SK-N-SH (cell line): Measurements from ENCODE around the gene TPP1. TPM values are rescaled to one million over a fixed set of nuclear protein-coding genes. Genes with fewer than 3 reads are reported as not detected.

Experiments used
- CTCF ChIA-PET: fragments of 300-600, 350-600 bp; formaldehyde crosslinking; extraction: SDS; loops from one replicate; lab custom pipeline; 2021; lab: Yijun Ruan, JAX
- POLR2A ChIA-PET: fragments of 350-600 bp; sonication (Branson Sonifier 250); formaldehyde crosslinking; extraction: SDS; loops from one replicate; lab custom pipeline; 2020; ENCODE audit warnings: antibody characterized with exemption, inconsistent platforms; lab: Yijun Ruan, JAX
- DNase-seq: peaks from one replicate; pipeline ENCODE4 v3.0.0; 2012
- H2AFZ ChIP-seq: fragments of 200-600 bp; sonication (generic); 2 replicates; pipeline ENCODE4 v1.8.1; 2016; ENCODE audit warnings: antibody characterized with exemption, mild to moderate bottlenecking, low read depth
- H3F3A ChIP-seq: fragments of 200-600 bp; sonication (generic); replicated peaks from 2 replicates; pipeline ENCODE3; 2016; ENCODE audit warnings: antibody characterized with exemption, mild to moderate bottlenecking; ENCODE audit not compliant: insufficient read depth
- H3K27ac ChIP-seq, 2 experiments: fragments of 200-500 bp in 1 of 2; fragments of 200-600 bp in 1 of 2; sonication (Bioruptor generic) in 1 of 2; sonication (generic), shearing (Covaris generic) in 1 of 2; 2 replicates each; pipeline versions ENCODE4 v1.5.1 to v1.6.1; 2014 to 2016; ENCODE audit warnings: low read depth in 2 of 2, inconsistent platforms in 1 of 2, low read length in 1 of 2, mild to moderate bottlenecking in 1 of 2, mixed read lengths in 1 of 2
- H3K27me3 ChIP-seq: fragments of 200-600 bp; sonication (generic), shearing (Covaris generic); 2 replicates; pipeline ENCODE4 v1.6.1; 2016; ENCODE audit warnings: mixed run types; ENCODE audit not compliant: insufficient read depth
- H3K36me3 ChIP-seq, 2 experiments: fragments of 200-500 bp in 1 of 2; fragments of 200-600 bp in 1 of 2; sonication (Bioruptor generic) in 1 of 2; sonication (generic) in 1 of 2; replicated peaks in 1 of 2; 2 replicates each; pipeline versions ENCODE3 to v1.5.1; 2014 to 2016; ENCODE audit warnings: low read length in 1 of 2, mild to moderate bottlenecking in 1 of 2; ENCODE audit not compliant: insufficient read depth in 2 of 2, control insufficient read depth in 1 of 2
- H3K4me1 ChIP-seq, 2 experiments: fragments of 200-500 bp in 1 of 2; fragments of 200-600 bp in 1 of 2; sonication (Bioruptor generic) in 1 of 2; sonication (generic), shearing (Covaris generic) in 1 of 2; 2 replicates each; pipeline versions ENCODE4 v1.5.1 to v1.6.1; 2014 to 2016; ENCODE audit warnings: low read depth in 1 of 2, low read length in 1 of 2, mixed run types in 1 of 2; ENCODE audit not compliant: insufficient read depth in 2 of 2, control insufficient read depth in 1 of 2
- H3K4me2 ChIP-seq: fragments of 200-600 bp; sonication (generic), shearing (Covaris generic); 2 replicates; pipeline ENCODE4 v1.6.1; 2017; ENCODE audit warnings: mixed run types
- H3K4me3 ChIP-seq, 2 experiments: fragments of 200-500 bp in 1 of 2; fragments of 200-600 bp in 1 of 2; sonication (Bioruptor generic) in 1 of 2; sonication (generic), shearing (Covaris generic) in 1 of 2; 2 replicates each; pipeline versions ENCODE4 v1.5.1 to v1.8.1; 2014 to 2016; ENCODE audit warnings: low read depth in 2 of 2, inconsistent platforms in 1 of 2, low read length in 1 of 2, mild to moderate bottlenecking in 1 of 2, mixed read lengths in 1 of 2, moderate library complexity in 1 of 2
- H3K79me2 ChIP-seq: fragments of 200-600 bp; sonication (generic); 2 replicates; pipeline ENCODE4 v1.8.1; 2017; ENCODE audit warnings: mild to moderate bottlenecking; ENCODE audit not compliant: insufficient read depth
- H3K9ac ChIP-seq: fragments of 200-600 bp; sonication (generic); 2 replicates; pipeline ENCODE4 v1.6.1; 2017; ENCODE audit warnings: mixed run types
- H3K9me2 ChIP-seq: fragments of 200-600 bp; sonication (generic); 2 replicates; pipeline ENCODE4 v1.6.1; 2017; ENCODE audit warnings: mixed run types
- H3K9me3 ChIP-seq: fragments of 200-600 bp; sonication (generic); 2 replicates; pipeline ENCODE4 v1.6.1; 2017; ENCODE audit warnings: mixed run types, mild to moderate bottlenecking, moderate library complexity
- H4K20me1 ChIP-seq: fragments of 200-600 bp; sonication (generic); 2 replicates; pipeline ENCODE4 v1.6.1; 2017; ENCODE audit warnings: mild to moderate bottlenecking, mixed run types; ENCODE audit not compliant: insufficient read depth
- CHD2 ChIP-seq: fragments of 150-350 bp; IDR thresholded peaks from 2 replicates; pipeline ENCODE4 v1.6.1; 2018; ENCODE audit warnings: low read length; ENCODE audit not compliant: partially characterized antibody
- ELF1 ChIP-seq: IDR thresholded peaks from 2 replicates; pipeline ENCODE4 v1.4.0; 2012
- EP300 ChIP-seq, 2 experiments: IDR thresholded peaks; 2 replicates each; pipeline versions ENCODE4 v1.4.0 to v1.6.1; 2012; ENCODE audit warnings: borderline replicate concordance in 1 of 2, low read depth in 1 of 2, low read length in 1 of 2
- FOXJ3 ChIP-seq: sonication (generic); formaldehyde crosslinking; IDR thresholded peaks from 2 replicates; pipeline ENCODE4 v1.5.1; 2020; ENCODE audit warnings: mild to moderate bottlenecking, missing genetic modification reagents
- FOXM1 ChIP-seq: IDR thresholded peaks from 2 replicates; pipeline ENCODE4 v1.4.0; 2012; ENCODE audit warnings: low read depth, mild to moderate bottlenecking
- GABPA ChIP-seq: IDR thresholded peaks from 2 replicates; pipeline ENCODE4 v1.4.0; 2012; ENCODE audit warnings: low read depth, mild to moderate bottlenecking
- MEF2A ChIP-seq: IDR thresholded peaks from 2 replicates; pipeline ENCODE4 v1.4.0; 2012; ENCODE audit warnings: low read depth, borderline replicate concordance
- MXI1 ChIP-seq: IDR thresholded peaks from 2 replicates; pipeline ENCODE4 v1.6.1; 2012; ENCODE audit warnings: mild to moderate bottlenecking, low read depth, low read length, improper control_type of control experiment
- NFIC ChIP-seq: IDR thresholded peaks from 2 replicates; pipeline ENCODE4 v1.4.0; 2012; ENCODE audit warnings: borderline replicate concordance
- NRF1 ChIP-seq: IDR thresholded peaks from 2 replicates; pipeline ENCODE4 v1.6.1; 2012; ENCODE audit warnings: low read depth, mild to moderate bottlenecking, low read length
- POLR2AphosphoS5 ChIP-seq: IDR thresholded peaks from 2 replicates; pipeline ENCODE4 v1.6.1; 2012; ENCODE audit warnings: low read depth, low read length
- RCOR1 ChIP-seq: fragments of 150-350 bp; IDR thresholded peaks from 2 replicates; pipeline ENCODE4 v1.6.1; 2017; ENCODE audit warnings: antibody characterized with exemption, low read length
- RXRA ChIP-seq: IDR thresholded peaks from 2 replicates; pipeline ENCODE4 v1.4.0; 2012; ENCODE audit warnings: low read depth, mild to moderate bottlenecking, borderline replicate concordance
- TEAD4 ChIP-seq: IDR thresholded peaks from 2 replicates; pipeline ENCODE4 v1.4.0; 2012; ENCODE audit warnings: mild to moderate bottlenecking, borderline replicate concordance; ENCODE audit not compliant: insufficient read depth
- YY1 ChIP-seq: IDR thresholded peaks from 2 replicates; pipeline ENCODE4 v1.4.0; 2012; ENCODE audit warnings: low read depth, mild to moderate bottlenecking
- WGBS: methylation state at CpG from one replicate; pipeline ENCODE4 v1.1.6; 2017; ENCODE audit warnings: low lambda C conversion rate; 5-methylcytosine and 5-hydroxymethylcytosine counted together
- polyA plus RNA-seq, 3 experiments: library from polyadenylated mRNA; depleted of rRNA; stranded (reverse); fragments of >200 nt; gene quantifications; 2 replicates each; pipeline ENCODE4 v1.2.3, GENCODE V29; 2012
- TF ChIP-seq, protein P1 (sequence below): fragments of 200-600 bp; sonication (generic); IDR thresholded peaks from 2 replicates; pipeline ENCODE4 v1.6.1; 2017; ENCODE audit warnings: antibody characterized with exemption, mild to moderate bottlenecking, moderate library complexity
- TF ChIP-seq, protein P2 (sequence below): IDR thresholded peaks from 2 replicates; pipeline ENCODE4 v1.4.0; 2012; ENCODE audit warnings: low read depth
- TF ChIP-seq, protein P3 (sequence below): IDR thresholded peaks from 2 replicates; pipeline ENCODE4 v1.6.1; 2012; ENCODE audit warnings: mild to moderate bottlenecking, low read depth, low read length, moderate library complexity

Gene TPP1
- polyA plus RNA-seq, 1 of the 3 experiments (the other 2 are of a cell fraction), result 105 TPM

DNA sequence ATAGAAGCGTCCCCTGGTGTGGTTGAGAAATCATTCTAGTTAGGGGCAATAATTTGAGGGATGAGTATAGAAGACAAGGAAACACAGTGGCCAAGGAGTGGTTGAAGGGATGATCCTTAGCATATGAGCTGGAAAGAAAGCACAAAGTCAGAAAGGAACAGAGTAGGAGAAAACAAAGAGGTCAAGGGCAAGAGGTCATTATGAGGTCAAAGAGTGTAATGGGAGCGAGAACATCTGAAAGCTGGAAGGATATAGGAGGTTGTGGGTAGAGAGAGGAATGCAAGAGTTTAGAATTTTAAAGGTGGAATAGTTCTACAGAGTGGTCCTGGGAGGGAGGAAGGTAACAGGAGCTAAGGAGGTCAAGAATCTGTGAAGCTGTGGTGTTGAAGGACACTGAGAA lies 34.4 kb upstream of the TPP1 start:
- H3F3A ChIP-seq, result peaks cover 4% of the 10 kb centered on the region
- DNase-seq, result no peak
- no peaks in the 10 kb centered on the region for H3K9me3 ChIP-seq
- no peak overlapping the region for H3K9ac ChIP-seq
- no peaks in the 10 kb centered on the region for H3K9me2 ChIP-seq
- no peak overlapping the region for H3K4me2 ChIP-seq
- ChIA-PET CTCF (interaction anchor here (1.5 to 1.9 kb wide), 2 partner anchors 30 to 41 kb away, joined by 4 to 5 read pairs; partner anchors contain the start of gene MRPL17), POLR2A (no interaction called here)
- no peak overlapping the region for H2AFZ ChIP-seq
- no peaks in the 10 kb centered on the region for H3K36me3 ChIP-seq
- H3K27me3 ChIP-seq, result no peaks in the 10 kb centered on the region
- 98% methylated on average over 2 of the region's 2 CpGs for WGBS
- no peak overlapping the region for H3K4me3 ChIP-seq
- H3K27ac ChIP-seq, result no peak overlapping the region
- no peaks in the 10 kb centered on the region for H4K20me1 ChIP-seq
- no peaks in the 10 kb centered on the region for H3K79me2 ChIP-seq
- H3K4me1 ChIP-seq, result peaks cover 0 to 32% of the 10 kb centered on the region in 2 experiments; a peak in 1 of 4 replicates
- TF ChIP-seq, protein P1, sequence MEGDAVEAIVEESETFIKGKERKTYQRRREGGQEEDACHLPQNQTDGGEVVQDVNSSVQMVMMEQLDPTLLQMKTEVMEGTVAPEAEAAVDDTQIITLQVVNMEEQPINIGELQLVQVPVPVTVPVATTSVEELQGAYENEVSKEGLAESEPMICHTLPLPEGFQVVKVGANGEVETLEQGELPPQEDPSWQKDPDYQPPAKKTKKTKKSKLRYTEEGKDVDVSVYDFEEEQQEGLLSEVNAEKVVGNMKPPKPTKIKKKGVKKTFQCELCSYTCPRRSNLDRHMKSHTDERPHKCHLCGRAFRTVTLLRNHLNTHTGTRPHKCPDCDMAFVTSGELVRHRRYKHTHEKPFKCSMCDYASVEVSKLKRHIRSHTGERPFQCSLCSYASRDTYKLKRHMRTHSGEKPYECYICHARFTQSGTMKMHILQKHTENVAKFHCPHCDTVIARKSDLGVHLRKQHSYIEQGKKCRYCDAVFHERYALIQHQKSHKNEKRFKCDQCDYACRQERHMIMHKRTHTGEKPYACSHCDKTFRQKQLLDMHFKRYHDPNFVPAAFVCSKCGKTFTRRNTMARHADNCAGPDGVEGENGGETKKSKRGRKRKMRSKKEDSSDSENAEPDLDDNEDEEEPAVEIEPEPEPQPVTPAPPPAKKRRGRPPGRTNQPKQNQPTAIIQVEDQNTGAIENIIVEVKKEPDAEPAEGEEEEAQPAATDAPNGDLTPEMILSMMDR, result no peak
- TF ChIP-seq FOXM1, result no peak
- no peak for TF ChIP-seq RXRA
- TF ChIP-seq, protein P2, sequence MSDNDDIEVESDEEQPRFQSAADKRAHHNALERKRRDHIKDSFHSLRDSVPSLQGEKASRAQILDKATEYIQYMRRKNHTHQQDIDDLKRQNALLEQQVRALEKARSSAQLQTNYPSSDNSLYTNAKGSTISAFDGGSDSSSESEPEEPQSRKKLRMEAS, result no peak
- no peak for TF ChIP-seq NRF1
- TF ChIP-seq, protein P3, sequence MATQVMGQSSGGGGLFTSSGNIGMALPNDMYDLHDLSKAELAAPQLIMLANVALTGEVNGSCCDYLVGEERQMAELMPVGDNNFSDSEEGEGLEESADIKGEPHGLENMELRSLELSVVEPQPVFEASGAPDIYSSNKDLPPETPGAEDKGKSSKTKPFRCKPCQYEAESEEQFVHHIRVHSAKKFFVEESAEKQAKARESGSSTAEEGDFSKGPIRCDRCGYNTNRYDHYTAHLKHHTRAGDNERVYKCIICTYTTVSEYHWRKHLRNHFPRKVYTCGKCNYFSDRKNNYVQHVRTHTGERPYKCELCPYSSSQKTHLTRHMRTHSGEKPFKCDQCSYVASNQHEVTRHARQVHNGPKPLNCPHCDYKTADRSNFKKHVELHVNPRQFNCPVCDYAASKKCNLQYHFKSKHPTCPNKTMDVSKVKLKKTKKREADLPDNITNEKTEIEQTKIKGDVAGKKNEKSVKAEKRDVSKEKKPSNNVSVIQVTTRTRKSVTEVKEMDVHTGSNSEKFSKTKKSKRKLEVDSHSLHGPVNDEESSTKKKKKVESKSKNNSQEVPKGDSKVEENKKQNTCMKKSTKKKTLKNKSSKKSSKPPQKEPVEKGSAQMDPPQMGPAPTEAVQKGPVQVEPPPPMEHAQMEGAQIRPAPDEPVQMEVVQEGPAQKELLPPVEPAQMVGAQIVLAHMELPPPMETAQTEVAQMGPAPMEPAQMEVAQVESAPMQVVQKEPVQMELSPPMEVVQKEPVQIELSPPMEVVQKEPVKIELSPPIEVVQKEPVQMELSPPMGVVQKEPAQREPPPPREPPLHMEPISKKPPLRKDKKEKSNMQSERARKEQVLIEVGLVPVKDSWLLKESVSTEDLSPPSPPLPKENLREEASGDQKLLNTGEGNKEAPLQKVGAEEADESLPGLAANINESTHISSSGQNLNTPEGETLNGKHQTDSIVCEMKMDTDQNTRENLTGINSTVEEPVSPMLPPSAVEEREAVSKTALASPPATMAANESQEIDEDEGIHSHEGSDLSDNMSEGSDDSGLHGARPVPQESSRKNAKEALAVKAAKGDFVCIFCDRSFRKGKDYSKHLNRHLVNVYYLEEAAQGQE, result no peak
- TF ChIP-seq POLR2AphosphoS5, result no peak
- no peak for TF ChIP-seq FOXJ3 (CRISPR knock-in tag)
- no peak for TF ChIP-seq CHD2
- TF ChIP-seq ELF1, result no peak
- no peak for TF ChIP-seq RCOR1
- TF ChIP-seq EP300 (IDR thresholded peaks at IDR 0.05; ENCODE audit: borderline replicate concordance in 1 of 2, low read depth in 1 of 2, low read length in 1 of 2), result no peak
- no peak for TF ChIP-seq TEAD4

DNA sequence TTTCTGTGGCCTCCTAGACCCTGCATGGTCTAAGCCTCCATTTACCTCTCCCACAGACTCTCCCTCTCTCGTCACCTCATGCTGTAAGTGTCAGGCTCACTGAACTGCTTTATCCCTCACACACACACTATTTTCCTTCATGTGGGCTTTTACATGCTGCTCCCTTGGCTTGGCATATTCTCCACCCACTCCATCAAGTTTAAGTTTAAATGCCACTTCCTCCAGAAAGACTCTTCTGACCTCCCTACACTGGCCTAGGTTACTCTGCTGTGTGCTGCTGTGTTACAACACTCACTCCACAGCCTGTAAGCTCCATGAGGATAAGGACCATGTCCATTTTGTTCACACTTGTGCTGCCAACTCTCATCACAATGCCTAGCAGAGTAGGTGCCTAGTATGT lies 33.9 kb upstream of the TPP1 start:
- POLR2A ChIA-PET, result no interaction called here
- Histone ChIP-seq H3K9me3 (no peaks in the 10 kb centered on the region), H3K4me2 (no peak overlapping the region), H4K20me1 (no peaks in the 10 kb centered on the region), H3K79me2 (no peaks in the 10 kb centered on the region), H3K36me3 (no peaks in the 10 kb centered on the region), H3K27ac (no peak overlapping the region; a peak in 1 of 4 replicates), H3F3A (peaks cover 4% of the 10 kb centered on the region), H3K4me1 (peaks cover 0 to 38% of the 10 kb centered on the region in 2 experiments; a peak in 1 of 4 replicates), H3K27me3 (no peaks in the 10 kb centered on the region), H3K4me3 (no peak overlapping the region), H3K9ac (no peak overlapping the region), H3K9me2 (no peaks in the 10 kb centered on the region), H2AFZ (no peak overlapping the region)
- CTCF ChIA-PET, result interaction anchor here (1.5 to 1.9 kb wide), 2 partner anchors 30 to 40 kb away, joined by 4 to 5 read pairs; partner anchors contain the start of gene MRPL17
- WGBS, result 95% methylated on average over 1 of the region's 1 CpG
- DNase-seq, result no peak
- no peak for TF ChIP-seq NRF1
- no peak for TF ChIP-seq GABPA
- no peak for TF ChIP-seq EP300 (IDR thresholded peaks at IDR 0.05; ENCODE audit: borderline replicate concordance in 1 of 2, low read depth in 1 of 2, low read length in 1 of 2)
- no peak for TF ChIP-seq TEAD4
- TF ChIP-seq MEF2A, result no peak
- TF ChIP-seq NFIC, result no peak
- TF ChIP-seq, protein P3, result no peak
- no peak for TF ChIP-seq YY1
- no peak for TF ChIP-seq MXI1
- TF ChIP-seq RCOR1, result no peak
